Stimulated activated CD8-positive, alpha-beta memory T cell treated with anti-CD3 and anti-CD28 coated beads, Interleukin-15, amount 100 ng/mL, for 48 hours (primary cell): Measurements from ENCODE around the gene TGFBR3.

ENCODE experiments used
- DNase-seq, 2 donors: peaks; one replicate each; pipeline ENCODE4 v3.0.0-alpha.2; 2020; ENCODE audit warnings: low read depth in 2 of 2

The TGFBR3 gene

DNA sequence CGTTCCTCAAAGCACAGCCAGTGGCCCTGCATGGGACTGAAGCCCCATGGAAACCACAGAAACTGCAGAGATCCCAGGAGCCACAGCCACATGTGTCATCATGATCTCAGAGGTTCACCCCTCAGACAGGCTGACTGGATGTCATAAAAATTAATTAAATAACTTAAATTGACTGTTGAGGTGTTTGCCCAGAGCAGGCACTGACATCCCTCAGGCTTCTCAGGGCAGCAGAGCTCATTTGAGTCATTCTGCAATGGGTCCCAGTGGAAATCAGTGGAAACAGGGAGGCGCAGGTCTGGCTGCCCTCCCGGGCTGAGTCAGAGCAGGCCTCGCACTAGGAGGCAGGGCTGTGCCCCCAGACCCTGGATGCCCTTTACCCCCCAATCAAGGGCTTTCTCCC, 250.2 kb downstream of the TGFBR3 start:
- no peak for DNase-seq

GRCh38 chr1:91633438-91633837, 252.5 kb downstream of the TGFBR3 start:
- DNase-seq = no peak

DNA sequence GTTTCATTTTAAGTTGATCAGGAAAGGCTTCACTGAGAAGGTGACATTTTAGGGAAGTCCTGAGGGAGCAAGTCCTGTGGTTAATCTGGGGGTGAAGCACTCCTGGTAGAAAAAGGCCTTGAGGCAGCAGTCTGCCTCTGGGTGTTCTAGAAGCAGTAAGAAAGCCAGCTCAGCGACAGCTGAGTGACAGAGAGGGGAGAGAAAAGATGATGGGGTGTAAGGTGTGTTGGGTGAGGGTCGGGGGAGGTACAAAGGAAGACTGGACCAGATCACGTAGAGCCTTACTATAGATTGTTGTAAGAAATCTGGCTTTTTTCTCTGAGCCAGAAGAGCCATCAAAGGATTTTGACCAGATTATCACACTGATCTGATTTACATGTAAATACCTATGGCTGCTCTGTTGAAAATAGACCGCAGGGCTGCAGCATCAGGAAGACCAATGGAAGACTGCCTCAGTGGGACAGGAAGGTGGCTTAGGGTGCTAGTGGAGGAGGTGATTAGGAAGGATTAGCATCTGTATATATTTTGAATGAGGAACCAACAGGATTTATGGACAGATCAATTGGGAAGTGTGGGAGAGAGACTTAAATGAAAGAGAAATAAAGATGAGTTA, 254.1 kb downstream of the TGFBR3 start:
- DNase-seq = no peak

DNA sequence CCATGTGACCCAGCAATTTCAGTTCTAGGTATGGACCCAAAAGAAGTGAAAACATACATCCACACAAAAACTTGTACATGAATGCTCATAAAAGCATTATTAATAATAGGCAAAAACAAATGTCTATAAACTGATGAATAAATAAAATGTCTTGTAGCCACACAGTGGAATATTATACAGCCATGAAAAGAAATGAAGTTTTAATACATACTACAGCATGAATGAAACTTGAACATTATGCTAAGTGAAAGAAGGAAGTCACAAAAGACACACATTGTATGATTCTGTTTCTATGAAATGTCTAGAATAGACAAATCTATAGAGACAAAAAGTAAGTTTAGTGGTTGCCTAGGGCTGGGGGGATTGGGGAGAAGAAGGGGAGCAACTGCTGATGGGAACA, 255.1 kb downstream of the TGFBR3 start:
- DNase-seq = no peak
